C4-2B (cell line): Measurements from ENCODE around the gene PCSK5.

Source experiments
- H3K27ac ChIP-seq: fragments of 450-650 bp; 2 replicates; pipeline ENCODE4 v1.5.1; 2017
- ZFX ChIP-seq: fragments of 450-650 bp; IDR thresholded peaks from 2 replicates; pipeline ENCODE4 v1.6.1; 2017
- TF ChIP-seq, protein P1 (sequence below): fragments of 450-650 bp; conservative IDR thresholded peaks from 2 replicates; pipeline ENCODE4 v1.5.1; 2017; ENCODE audit warnings: mild to moderate bottlenecking

PCSK5 gene

DNA sequence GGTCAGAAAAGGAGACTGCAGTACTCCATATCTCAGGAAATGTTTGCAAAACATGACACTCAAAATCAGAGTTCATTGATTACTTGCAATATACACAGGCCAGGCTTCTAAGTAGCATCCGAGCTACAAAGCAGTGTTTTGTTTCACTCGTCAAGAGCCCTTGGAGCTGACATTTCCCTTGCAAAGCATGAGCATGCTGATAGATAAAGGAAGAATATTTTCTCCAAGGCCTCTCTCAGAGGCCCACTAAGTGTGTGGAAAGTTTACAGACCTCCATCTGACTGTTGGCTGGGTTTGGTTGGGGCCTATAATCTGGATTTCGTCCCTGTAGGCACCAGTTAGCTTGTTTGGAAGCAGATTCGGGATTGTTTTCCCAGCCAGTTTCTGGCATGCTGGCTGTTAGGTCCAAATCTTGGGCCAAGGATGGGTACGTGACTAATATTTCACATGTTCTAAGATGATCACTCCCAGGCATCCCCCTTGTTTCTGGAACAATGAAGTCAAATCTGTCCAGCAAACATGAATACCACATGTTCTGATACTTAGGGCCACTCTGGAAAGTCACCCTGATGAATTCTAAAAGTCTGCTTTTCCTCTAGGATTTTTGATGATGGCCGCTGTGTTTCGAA, 342.5 kb downstream of the PCSK5 start:
- H3K27ac ChIP-seq = no peak overlapping the region
- TF ChIP-seq, protein P1, sequence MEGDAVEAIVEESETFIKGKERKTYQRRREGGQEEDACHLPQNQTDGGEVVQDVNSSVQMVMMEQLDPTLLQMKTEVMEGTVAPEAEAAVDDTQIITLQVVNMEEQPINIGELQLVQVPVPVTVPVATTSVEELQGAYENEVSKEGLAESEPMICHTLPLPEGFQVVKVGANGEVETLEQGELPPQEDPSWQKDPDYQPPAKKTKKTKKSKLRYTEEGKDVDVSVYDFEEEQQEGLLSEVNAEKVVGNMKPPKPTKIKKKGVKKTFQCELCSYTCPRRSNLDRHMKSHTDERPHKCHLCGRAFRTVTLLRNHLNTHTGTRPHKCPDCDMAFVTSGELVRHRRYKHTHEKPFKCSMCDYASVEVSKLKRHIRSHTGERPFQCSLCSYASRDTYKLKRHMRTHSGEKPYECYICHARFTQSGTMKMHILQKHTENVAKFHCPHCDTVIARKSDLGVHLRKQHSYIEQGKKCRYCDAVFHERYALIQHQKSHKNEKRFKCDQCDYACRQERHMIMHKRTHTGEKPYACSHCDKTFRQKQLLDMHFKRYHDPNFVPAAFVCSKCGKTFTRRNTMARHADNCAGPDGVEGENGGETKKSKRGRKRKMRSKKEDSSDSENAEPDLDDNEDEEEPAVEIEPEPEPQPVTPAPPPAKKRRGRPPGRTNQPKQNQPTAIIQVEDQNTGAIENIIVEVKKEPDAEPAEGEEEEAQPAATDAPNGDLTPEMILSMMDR = no peak
- TF ChIP-seq ZFX = no peak

DNA sequence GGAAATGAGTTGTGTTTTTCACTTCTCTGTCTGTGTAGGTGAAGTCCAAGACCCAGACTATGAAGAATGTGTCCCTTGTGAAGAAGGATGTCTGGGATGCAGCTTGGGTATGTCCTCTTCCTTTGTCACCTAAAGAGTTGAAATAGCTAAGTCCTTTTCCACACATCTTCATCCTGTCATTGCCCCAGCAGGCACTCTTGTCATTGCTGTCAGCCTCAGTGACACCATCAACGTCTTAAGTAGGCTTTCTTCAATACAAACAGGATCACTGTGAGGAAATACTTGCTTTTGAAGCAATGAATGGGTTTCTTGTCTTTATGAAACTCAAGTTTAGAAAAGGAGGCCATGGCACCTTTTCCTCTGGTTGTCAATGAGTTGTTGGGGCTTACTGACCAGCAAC, 350.1 kb downstream of the PCSK5 start:
- TF ChIP-seq, protein P1 = no peak
- TF ChIP-seq ZFX = no peak
- H3K27ac ChIP-seq = no peak overlapping the region

DNA sequence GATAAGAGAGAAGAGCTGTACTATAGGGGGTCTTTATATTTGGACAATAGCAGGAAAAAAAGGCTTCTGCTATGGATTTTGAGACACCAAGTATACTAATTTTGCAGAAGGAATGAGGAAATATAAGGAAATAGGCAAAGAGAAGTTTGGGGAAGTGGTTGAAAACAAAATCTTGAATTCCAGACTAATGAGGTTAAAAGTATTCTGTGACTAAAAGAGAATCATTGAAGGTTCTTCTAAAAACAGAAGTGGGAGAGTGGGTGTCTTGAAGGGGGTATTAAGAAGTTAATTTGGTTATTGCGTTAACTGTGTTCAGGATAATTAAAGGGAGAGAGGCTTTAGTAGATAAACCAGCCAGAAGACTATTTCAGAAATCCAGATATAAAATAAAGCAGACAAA, 355.0 kb downstream of the PCSK5 start:
- no peak overlapping the region for H3K27ac ChIP-seq
- TF ChIP-seq, protein P1 = no peak
- TF ChIP-seq ZFX = no peak

DNA sequence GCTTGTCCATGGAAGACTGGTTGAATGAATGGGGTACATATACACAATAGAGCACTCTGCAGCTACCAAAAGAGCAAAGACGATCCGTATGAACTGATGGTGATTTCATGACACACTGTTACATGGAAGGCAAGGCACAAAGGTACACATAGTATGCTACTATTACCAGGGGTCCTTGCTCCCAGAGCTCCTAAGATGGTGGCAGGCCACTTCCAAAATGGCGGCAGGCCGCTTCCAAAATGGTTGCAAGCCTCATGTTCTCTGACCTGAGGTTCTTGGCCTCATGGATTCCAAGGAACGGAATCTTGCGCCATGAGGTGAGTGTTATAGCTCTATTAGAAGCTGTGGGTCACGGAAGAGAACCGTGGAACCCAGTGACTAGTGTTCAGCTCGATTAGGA, 356.2 kb downstream of the PCSK5 start:
- TF ChIP-seq ZFX = no peak
- TF ChIP-seq, protein P1 = no peak
- H3K27ac ChIP-seq = no peak overlapping the region

DNA sequence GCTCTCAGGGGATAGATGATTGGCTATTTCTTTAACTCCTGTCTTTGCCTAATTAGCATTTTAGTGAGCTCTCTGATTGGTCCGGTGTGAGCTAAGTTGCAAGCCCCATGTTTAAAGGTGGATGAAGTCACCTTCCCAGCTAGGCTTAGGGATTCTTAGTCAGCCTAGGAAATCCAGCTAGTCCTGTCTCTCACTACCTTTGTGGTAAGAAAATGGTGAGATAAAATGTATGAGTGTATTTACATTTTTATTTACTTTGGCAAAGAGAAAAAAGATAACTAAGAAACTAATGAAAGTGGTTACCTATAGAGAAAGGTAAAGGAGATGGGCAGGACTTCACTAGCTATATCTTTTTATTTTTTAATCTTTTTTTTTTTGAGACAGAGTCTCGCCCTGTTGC, 357.0 kb downstream of the PCSK5 start:
- TF ChIP-seq, protein P1 = no peak
- TF ChIP-seq ZFX = no peak

DNA sequence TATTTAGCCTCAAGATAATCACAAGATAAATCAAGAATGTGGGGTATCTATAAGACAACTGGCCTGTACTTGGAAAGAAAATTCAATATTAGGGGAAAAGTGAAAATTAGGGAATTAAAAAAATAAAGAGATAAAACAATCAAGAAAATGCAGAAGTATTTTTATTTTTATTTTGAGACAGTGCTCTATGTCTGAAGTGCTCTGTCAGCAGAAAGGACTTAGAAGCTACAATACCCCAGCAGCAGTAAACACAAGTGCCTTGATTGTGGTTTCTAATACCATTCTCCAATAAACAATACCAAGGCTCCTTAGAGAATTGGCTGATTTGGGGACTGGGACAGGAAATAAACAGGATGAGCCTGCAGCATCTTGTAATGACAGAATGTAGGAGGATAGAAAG, 358.8 kb downstream of the PCSK5 start:
- H3K27ac ChIP-seq = no peak overlapping the region
- TF ChIP-seq, protein P1 = no peak
- TF ChIP-seq ZFX = no peak

More for the DNA sequence above, 357.0 kb downstream of the PCSK5 start:
- no peak overlapping the region for H3K27ac ChIP-seq

DNA sequence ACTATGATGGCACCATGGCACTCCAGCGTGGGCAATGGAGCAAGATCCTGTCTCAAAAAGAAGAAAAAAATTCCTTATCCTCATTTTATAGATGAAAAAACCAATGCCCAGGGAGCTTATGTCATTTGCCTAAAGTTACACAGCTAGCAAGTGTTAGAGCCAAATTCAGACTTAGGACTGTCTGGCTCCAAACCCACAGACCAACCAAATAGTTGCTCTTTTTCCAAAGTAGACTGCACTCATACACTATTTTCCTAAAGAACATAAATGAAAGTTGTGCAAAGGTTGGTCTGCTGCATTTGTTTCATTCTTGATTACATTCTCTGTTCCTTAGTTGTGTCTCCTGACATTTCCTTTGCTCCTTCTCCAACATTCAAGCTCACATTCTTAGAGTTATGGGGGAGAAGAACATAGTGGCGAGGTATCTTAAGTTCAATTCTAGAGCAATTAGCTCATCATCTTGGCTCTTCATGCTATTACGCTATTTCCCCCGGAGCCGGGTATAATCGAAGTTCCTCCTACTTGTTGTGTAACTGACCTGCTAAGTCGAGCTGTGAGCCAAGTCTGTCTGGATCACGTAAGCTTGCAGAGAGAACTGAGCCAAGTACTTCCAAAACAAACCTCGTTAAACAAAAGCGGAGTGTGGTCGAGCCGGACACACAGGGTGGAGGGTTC, 365.4 kb downstream of the PCSK5 start:
- 0 out of 2 replicates have a peak overlapping the region, but pooled peaks have one; percentile 11 for H3K27ac ChIP-seq
- TF ChIP-seq, protein P1 = no peak
- no peak for TF ChIP-seq ZFX
